ENCODE data around the gene CLUH.
"Not testable (repeated sequence)": the region's sequence is repeated elsewhere in the genome, so short reads cannot be mapped to it uniquely, and the experiment has no call there.

CLUH gene

DNA sequence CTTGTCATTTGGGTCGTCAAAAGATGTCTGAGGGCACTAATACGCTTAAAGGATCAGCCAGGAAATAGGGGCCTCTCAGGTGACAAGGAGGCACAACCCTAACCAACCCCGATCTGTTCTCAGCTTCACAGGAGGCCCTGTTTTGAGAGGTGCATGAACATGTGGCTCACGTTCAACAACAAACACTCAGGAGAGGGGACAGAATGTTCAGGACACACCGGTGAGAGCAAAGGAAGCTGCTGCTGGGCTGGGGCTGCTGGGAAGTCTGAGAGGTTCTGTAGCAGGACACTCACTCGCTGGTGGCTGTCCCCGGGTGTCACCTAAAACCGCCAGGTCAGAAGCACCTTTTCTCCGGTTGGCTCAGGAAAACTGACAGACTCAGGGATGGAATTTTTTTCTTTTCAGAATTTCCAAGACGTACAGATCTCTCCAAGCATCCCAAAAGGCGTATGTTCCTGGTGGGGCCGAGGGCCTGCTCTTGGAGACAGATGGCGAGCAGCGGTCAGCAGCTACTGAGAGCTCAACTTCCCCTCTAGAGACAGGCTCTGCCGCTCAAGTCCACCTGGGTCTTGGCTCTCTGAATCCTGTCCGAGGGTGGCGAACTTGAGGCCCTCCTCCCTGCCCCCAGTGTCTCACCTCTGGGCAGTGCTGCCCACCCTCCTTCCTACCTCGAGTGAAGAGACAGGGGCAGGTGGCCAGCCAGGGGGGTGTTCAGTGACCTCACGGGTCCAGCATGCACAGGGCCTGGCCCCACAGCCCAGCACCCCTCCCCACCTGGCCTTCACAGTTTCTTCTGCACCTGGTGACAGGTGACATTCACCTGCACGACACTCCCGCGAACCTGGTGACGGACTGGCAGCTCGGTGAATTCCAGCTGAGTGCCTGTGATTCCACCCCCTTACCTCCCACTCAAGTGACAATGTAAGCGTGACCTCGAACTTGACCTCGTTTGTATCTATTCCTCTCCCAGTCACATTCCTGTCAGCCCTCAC, 22.9 kb downstream of the CLUH start:
- DNase-seq (ENCODE audit: low read depth, low spot score) = no peak

DNA sequence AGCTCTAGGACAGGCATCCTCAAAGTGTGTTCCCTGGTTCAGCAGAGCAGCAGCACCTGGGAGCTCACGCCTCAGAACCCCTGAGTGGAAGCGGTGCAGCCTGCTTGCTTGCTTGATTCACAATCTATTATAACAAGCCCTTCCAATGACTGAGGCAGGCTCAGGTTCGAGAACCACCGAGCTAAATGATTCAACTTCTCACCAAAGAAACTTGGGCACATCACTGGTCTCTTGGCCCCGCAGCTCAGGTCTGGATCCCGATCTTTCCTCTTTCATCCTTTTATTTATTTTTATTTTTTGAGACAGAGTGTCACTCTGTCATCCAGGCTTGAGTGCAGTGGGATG, 24.5 kb downstream of the CLUH start:
- no peak for DNase-seq (ENCODE audit: low read depth, low spot score)

DNA sequence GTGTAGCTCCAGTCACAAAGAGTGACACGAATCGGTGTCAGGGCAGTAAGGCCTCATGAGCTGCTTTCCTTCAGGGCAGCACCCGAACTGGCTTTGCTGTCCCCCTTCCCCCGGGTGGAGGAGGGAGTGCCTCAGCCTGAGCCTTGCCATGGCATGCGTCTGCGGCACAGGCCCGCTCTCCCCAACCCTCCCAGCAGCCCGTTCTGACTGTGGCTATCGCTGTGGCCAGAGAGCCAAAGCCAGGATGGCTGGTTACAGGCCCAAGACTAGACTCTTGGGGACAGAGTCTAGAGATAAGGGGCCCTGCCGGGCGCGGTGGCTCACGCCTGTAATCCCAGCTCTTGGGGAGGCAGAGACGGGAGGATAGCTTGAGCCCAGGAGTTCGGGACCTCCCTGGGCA, 25.9 kb downstream of the CLUH start:
- no peak for DNase-seq (ENCODE audit: low read depth, low spot score)

DNA sequence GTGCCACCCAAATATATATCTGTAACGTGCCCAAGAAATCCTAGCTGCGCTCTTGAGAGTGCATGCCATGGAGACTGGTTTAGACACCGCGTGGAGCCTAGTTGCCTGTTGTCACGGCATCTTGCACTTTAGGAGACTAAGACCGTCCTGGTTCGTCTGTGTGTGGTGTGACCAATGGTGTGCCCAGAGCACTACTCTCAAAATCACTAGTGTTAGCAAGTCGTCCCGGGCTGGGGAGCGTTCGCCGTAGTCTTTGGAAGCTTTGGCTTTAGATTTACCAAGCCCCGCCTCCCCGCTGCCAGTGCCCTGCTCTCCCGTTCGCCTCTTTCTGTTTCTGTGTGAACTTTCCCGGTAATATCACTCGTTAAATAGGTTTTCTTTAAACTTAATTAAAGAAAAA, 27.0 kb downstream of the CLUH start:
- DNase-seq (ENCODE audit: low read depth, low spot score) = no peak

DNA sequence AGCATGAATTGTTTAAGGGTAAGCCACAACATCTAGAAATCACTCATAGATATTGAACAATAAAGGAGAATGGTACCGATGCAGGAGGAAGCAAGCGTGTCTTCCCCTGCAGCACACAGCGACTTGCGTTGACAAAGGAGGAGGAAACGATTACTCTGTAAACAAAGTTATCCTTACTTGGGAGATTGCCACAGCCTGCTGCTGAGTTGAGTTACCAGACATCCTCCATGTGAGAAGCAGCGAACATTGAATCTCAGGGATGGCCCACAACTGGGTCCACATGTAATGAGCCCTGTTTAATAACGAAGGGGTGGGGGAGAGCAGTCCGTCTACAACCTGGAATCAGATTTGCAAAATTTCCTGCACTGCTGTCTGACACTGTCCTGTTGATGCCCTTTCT, 27.7 kb downstream of the CLUH start:
- no peak for DNase-seq (ENCODE audit: low read depth, low spot score)

DNA sequence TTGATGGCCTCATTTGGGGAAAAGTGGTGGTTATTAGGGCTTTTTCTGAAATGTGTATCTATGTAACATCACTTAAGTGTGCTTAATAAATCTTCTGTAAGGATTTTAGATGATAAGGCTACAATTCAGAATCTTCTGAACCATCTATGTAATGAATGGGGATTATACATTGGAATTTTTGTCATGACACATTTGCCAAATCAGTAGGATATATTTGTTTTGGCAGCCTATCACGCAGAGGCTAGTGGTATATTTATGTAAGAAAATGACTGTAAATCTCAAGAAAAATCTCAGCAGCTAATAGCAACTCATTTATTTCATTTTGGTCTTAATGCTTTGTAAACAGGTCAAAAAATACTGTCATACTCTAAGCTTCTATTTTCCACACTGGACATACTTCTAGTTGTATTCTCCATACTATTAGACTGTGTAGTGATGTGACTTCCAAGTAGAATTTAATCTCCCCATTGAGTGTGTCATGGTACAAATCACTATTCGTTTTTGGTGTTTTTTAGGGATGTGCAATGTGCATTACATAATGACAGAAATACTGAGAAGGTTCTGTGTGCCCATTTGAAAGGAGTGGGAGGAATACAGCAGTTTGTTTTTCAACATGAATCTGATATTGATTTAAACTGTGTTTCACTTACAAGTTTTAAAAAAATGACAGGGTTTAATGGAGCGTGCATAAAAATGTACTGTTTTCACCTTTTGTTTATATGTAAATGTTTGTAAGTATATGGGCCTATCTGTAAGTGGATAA, 29.2 kb downstream of the CLUH start:
- no peak for DNase-seq (ENCODE audit: low read depth, low spot score)

DNA sequence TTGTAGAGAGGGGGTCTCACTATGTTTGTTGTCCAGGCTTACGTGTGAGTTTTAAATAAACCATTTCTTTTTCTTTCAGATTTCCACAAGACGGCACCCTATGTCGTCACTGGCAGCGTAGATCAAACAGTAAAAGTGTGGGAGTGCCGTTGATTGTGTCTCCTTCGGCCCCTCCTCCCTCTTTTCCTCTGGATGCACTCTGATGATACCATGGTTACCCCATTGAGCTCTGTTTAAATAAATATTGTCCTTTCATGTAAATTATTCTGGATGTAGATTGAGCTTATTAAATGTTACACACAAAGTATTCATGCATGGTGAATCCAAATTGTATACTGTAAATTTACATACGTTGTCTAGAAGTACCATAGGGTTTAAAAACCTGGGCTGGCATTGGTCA, 29.9 kb downstream of the CLUH start:
- no peak for DNase-seq (ENCODE audit: low read depth, low spot score)

DNA sequence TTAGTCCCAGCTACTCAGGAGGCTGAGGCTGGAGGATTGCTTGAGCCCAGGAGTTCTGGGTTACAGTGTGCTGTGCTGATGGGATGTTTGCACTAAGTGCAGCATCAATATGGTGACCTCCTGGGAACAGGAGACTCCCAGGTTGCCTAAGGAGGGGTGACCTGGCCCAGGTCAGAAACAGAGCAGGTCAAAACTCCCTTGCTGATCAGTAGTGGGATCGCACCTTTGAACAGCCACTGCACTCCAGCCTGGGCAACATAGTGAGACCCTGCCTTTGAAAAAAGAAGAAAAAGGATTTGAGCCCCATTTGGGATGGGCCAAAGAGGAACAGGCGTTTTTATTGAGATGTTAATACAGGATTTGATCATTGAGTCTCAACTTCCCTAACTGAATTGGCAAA, 30.6 kb downstream of the CLUH start:
- DNase-seq (ENCODE audit: low read depth, low spot score) = no peak

DNA sequence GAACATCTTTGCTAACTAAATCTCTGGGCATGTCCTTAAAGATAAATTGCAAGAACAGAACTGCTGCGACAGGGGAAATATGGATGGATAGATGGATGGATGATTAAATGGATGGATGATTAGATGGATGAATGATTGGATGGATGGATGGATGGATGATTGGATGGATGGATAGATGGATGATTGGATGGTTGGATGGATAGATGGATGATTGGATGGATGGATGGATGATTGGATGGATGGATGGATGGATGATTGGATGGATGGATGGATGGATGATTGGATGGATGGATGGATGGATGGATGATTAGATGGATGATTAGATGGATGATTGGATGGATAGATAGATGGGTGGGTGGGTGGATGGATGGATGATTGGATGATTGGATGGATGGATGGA, 32.3 kb downstream of the CLUH start:
- DNase-seq (ENCODE audit: low read depth, low spot score) = not testable (repeated sequence)

DNA sequence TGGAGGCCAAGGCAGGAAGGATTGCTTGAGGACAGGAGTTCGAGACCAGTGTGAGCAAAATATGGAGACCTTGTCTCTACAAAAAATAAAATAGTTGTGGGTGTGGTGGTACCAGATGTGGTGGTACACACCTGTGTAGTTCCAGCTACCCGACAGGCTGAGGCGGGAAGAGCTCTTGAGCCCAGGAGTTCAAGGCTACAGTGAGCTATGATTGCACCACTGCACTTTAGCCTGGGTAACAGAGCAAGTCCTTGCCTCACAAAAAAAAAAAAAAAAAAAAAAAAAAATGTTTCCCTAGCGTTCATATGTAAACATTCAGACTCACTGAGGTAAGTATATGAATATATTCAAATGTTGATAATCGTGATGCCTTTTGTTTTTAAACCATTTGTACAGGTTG, 39.5 kb downstream of the CLUH start:
- DNase-seq (ENCODE audit: low read depth, low spot score) = no peak

DNA sequence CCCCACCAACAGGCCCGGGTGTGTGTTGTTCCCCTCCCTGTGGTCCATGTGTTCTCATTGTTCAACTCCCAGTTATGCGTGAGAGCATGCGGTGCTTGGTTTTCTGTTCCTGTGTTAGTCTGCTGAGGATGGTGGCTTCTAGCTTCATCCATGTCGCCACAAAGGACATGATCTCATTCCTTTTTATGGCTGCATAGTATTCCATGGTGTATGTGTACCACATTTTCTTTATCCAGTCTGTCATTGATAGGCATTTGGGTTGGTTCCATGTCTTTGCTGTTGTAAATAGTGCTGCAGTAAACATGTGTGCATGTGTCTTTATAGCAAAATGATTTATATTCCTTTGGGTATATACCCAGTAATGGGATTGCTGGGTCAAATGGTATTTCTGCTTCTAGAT, 51.2 kb downstream of the CLUH start:
- not testable (repeated sequence) for DNase-seq (ENCODE audit: low read depth, low spot score)

DNA sequence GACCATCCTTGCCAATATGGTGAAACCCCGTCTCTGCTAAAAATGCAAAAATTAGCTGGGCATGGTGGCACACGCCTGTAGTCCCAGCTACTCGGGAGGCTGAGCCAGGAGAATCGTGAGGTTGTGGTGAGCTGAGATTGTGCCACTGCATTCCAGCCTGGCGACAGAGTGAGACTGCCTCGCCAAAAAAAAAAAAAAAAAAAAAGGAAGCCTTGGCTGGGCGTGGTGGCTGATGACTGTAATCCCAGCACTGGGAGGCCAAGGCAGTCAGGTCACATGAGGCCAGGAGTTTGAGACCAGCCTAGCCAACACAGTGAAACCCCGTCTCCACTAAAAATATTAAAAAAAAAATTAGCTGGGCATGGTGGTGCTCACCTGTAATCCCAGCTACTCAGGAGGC, 52.2 kb downstream of the CLUH start:
- DNase-seq (ENCODE audit: low read depth, low spot score) = not testable (repeated sequence)

DNA sequence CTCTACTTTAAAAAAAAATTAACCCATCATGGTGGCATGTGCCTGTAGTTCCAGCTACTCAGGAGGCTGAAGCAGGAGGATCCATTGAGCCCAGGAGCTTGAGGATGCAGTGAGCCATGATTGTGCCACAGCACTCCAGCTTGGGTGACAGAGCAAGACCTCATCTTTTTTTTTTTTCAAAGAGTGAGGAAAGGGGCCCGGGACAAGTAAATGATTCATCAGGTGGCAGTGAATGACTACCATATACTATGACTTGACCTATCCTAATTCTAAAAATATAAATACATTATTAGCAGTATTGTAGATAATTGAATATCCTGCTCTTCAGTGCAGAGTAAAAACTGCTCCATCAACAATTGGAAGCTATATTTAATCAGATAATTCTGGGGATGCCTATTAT, 55.3 kb downstream of the CLUH start:
- no peak for DNase-seq (ENCODE audit: low read depth, low spot score)

DNA sequence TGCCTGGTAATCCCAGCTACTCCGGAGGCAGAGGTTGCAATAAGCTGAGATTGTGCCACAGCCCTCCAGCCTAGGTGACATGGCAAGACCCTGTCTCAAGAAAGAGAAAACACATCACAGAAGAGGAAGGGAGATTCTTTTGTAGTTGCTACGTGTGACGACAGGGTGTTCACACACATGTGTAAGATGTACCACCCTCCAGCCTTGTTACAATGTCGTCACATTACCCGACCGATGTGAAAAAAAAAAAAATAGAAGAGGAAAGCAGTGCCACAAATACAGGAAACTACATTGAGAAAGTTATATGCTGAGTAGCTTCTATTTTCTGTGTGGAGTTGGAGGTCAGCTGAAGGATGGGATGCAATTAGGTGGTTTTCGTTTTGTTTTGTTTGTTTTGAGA, 56.0 kb downstream of the CLUH start:
- DNase-seq (ENCODE audit: low read depth, low spot score) = no peak

DNA sequence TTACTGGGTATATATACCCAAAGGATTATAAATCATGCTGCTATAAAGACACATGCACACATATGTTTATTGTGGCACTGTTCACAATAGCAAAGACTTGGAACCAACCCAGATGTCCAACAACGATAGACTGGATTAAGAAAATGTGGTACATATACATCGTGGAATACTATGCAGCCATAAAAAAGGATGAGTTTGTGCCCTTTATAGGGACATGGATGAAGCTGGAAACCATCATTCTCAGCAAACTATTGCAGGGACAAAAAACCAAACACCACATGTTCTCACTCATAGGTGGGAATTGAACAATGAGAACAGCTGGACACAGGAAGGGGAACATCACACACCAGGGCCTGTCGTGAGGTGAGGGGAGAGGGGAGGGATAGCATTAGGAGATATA, 58.7 kb downstream of the CLUH start:
- DNase-seq (ENCODE audit: low read depth, low spot score) = not testable (repeated sequence)

DNA sequence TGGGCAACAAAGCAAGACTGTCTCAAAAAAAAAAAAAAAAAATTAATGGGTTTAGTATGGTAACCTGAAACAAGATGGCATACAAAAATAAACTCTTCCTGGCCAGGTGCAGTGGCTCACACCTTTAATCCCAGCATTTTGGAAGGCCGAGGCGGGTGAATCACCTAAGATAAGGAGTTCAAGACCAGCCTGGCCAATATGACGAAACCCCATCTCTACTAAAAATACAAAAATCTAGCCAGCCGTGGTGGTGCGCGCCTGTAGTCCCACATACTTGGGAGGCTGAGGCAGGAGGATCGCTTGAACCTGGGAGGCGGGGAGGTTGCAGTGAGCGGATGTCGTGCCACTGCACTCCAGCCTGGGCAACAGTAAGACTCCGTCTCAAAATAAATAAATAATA, 62.4 kb downstream of the CLUH start:
- DNase-seq (ENCODE audit: low read depth, low spot score) = no peak

DNA sequence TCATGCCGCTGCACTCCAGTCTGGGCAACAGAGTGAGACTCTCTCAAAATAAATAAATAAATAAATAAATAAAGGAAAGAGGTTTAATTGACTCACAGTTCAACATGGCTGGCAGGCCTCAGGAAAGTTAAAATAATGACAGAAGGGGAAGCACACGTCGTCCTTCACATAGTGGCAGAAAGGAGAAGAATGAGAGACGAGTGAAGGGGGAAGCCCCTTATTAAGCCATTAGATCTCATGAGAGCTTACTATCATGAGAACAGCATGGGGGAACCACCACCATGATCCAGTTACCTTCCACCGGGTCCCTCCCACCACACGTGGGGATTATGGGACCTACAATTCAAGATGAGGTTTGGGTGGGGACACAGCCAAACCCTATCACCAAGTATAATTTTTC, 63.6 kb downstream of the CLUH start:
- no peak for DNase-seq (ENCODE audit: low read depth, low spot score)

DNA sequence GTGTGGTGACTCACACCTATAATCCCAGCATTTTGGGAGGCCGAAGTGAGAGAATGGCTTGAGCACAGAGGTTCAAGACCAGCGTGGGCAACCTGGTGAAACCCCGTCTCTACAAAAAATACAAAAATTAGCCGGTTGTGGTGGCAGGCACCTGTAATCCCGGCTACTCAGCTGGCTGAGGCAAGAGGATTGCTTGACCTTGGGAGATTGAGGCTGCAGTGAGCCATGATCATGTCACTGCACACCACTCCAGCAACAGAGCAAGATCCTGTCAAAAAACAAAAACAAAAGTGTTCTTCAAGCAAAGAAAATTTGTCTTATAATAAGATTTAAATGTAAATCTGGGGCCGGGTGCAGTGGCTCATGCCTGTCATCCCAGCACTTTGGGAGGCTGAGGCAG, 66.6 kb downstream of the CLUH start:
- no peak for DNase-seq (ENCODE audit: low read depth, low spot score)
